ENCODE measurements around the gene LRP1B. TPM values are rescaled to one million over a fixed set of nuclear protein-coding genes. Genes with fewer than 3 reads are reported as not detected.
A peak's percentile ranks its signal among the peaks of the same experiment; 100 is the strongest.

Gene LRP1B
- total and polyA plus RNA-seq, 2 donors (not counting 1 experiment from before 2014, with no cell fraction given), result under 0.01 to 0.01 TPM

GRCh38 chr2:140718999-140719398 lies 1411.8 kb downstream of the LRP1B start:
- H3K4me2 ChIP-seq (ENCODE audit: extremely low read depth, insufficient read depth, low read length), result no peak overlapping the region
- H4K20me1 ChIP-seq (ENCODE audit: control insufficient read depth, extremely low read depth, insufficient read depth, low read length), result no peaks in the 10 kb centered on the region
- H3K27ac ChIP-seq (ENCODE audit: insufficient read depth, low read length), result no peak overlapping the region
- H3K36me3 ChIP-seq (ENCODE audit: control insufficient read depth, insufficient read depth, low read length), result no peaks in the 10 kb centered on the region
- no peak overlapping the region for H3K4me3 ChIP-seq (replicated peaks in 1 of 4; ENCODE audit: control extremely low read depth in 1 of 4, insufficient read depth in 1 of 4, low read depth in 3 of 4, low read length in 4 of 4)
- no peak for TF ChIP-seq CTCF (conservative IDR thresholded peaks at IDR 0.05 in 1 of 2, IDR thresholded peaks at IDR 0.05 in 1 of 2; ENCODE audit: low read depth in 1 of 2, low read length in 2 of 2)
- TF ChIP-seq EZH2 (IDR thresholded peaks at IDR 0.05; ENCODE audit: low read length, missing control alignments), result no peak
- no peaks in the 10 kb centered on the region for H3K79me2 ChIP-seq (ENCODE audit: control insufficient read depth, insufficient read depth, low read length)
- no peaks in the 10 kb centered on the region for H3K9me3 ChIP-seq (ENCODE audit: control insufficient read depth, insufficient read depth, low read depth, low read length)
- no peak overlapping the region for H2AFZ ChIP-seq (ENCODE audit: low read length)
- no peaks in the 10 kb centered on the region for H3K4me1 ChIP-seq (ENCODE audit: control insufficient read depth, extremely low read depth, insufficient read depth, low read length)
- H3K27me3 ChIP-seq (ENCODE audit: control insufficient read depth, insufficient read depth, low read length), result no peaks in the 10 kb centered on the region
- H3K9ac ChIP-seq (ENCODE audit: insufficient read depth, low read length), result no peak overlapping the region
- peak; percentile 1 to 33 for DNase-seq (ENCODE audit: low read depth in 2 of 2)

GRCh38 chr2:140717481-140717880 lies 1413.3 kb downstream of the LRP1B start:
- Histone ChIP-seq H3K79me2 (ENCODE audit: control insufficient read depth, insufficient read depth, low read length) (no peaks in the 10 kb centered on the region), H3K27ac (ENCODE audit: insufficient read depth, low read length) (no peak overlapping the region), H4K20me1 (ENCODE audit: control insufficient read depth, extremely low read depth, insufficient read depth, low read length) (no peaks in the 10 kb centered on the region), H3K9ac (ENCODE audit: insufficient read depth, low read length) (no peak overlapping the region), H3K4me3 (replicated peaks in 1 of 4; ENCODE audit: control extremely low read depth in 1 of 4, insufficient read depth in 1 of 4, low read depth in 3 of 4, low read length in 4 of 4) (no peak overlapping the region), H3K27me3 (ENCODE audit: control insufficient read depth, insufficient read depth, low read length) (no peaks in the 10 kb centered on the region), H3K4me2 (ENCODE audit: extremely low read depth, insufficient read depth, low read length) (no peak overlapping the region), H2AFZ (ENCODE audit: low read length) (no peak overlapping the region), H3K36me3 (ENCODE audit: control insufficient read depth, insufficient read depth, low read length) (no peaks in the 10 kb centered on the region), H3K4me1 (ENCODE audit: control insufficient read depth, extremely low read depth, insufficient read depth, low read length) (no peaks in the 10 kb centered on the region), H3K9me3 (ENCODE audit: control insufficient read depth, insufficient read depth, low read depth, low read length) (no peaks in the 10 kb centered on the region)
- no peak for TF ChIP-seq EZH2 (IDR thresholded peaks at IDR 0.05; ENCODE audit: low read length, missing control alignments)
- no peak for TF ChIP-seq CTCF (conservative IDR thresholded peaks at IDR 0.05 in 1 of 2, IDR thresholded peaks at IDR 0.05 in 1 of 2; ENCODE audit: low read depth in 1 of 2, low read length in 2 of 2)
- DNase-seq (ENCODE audit: low read depth in 2 of 2), result no peak

- H2AFZ ChIP-seq (ENCODE audit: low read length), result no peak overlapping the region
- H3K4me2 ChIP-seq (ENCODE audit: extremely low read depth, insufficient read depth, low read length), result no peak overlapping the region
- H3K4me3 ChIP-seq (replicated peaks in 1 of 4; ENCODE audit: control extremely low read depth in 1 of 4, insufficient read depth in 1 of 4, low read depth in 3 of 4, low read length in 4 of 4), result no peak overlapping the region
- DNase-seq (ENCODE audit: low read depth in 2 of 2), result peak in 1 of 2 donors; percentile 40
- TF ChIP-seq CTCF (conservative IDR thresholded peaks at IDR 0.05 in 1 of 2, IDR thresholded peaks at IDR 0.05 in 1 of 2; ENCODE audit: low read depth in 1 of 2, low read length in 2 of 2) (no peak), EZH2 (IDR thresholded peaks at IDR 0.05; ENCODE audit: low read length, missing control alignments) (no peak)
- no peaks in the 10 kb centered on the region for H3K9me3 ChIP-seq (ENCODE audit: control insufficient read depth, insufficient read depth, low read depth, low read length)
- no peaks in the 10 kb centered on the region for H3K36me3 ChIP-seq (ENCODE audit: control insufficient read depth, insufficient read depth, low read length)
- H4K20me1 ChIP-seq (ENCODE audit: control insufficient read depth, extremely low read depth, insufficient read depth, low read length), result no peaks in the 10 kb centered on the region
- no peaks in the 10 kb centered on the region for H3K27me3 ChIP-seq (ENCODE audit: control insufficient read depth, insufficient read depth, low read length)
- H3K79me2 ChIP-seq (ENCODE audit: control insufficient read depth, insufficient read depth, low read length), result no peaks in the 10 kb centered on the region
- no peaks in the 10 kb centered on the region for H3K4me1 ChIP-seq (ENCODE audit: control insufficient read depth, extremely low read depth, insufficient read depth, low read length)
- H3K9ac ChIP-seq (ENCODE audit: insufficient read depth, low read length), result no peak overlapping the region
- no peak overlapping the region for H3K27ac ChIP-seq (ENCODE audit: insufficient read depth, low read length)
Measured at GRCh38 chr2:140714586-140714985, 1416.2 kb downstream of the LRP1B start.

All from fibroblast of lung (primary cell).